HG02571 (cell line): ENCODE data around the gene RAB27B.
"Not testable (repeated sequence)": the region's sequence is repeated elsewhere in the genome, so short reads cannot be mapped to it uniquely, and the experiment has no call there.

ENCODE experiments used
- ATAC-seq: cut with Tn5 transposase; IDR thresholded peaks from one replicate; pipeline ENCODE4 v1.9.1; 2021; ENCODE audit warnings: mild to moderate bottlenecking, moderate library complexity; ENCODE audit not compliant: unreplicated experiment

Gene RAB27B

GRCh38 chr18:54828281-54828881, at the start of gene RAB27B:
RAB27B (plus strand) TSS chr18:54828477; CDS start chr18:54877586, 49,109 bp downstream.
- ATAC-seq, result no peak

DNA sequence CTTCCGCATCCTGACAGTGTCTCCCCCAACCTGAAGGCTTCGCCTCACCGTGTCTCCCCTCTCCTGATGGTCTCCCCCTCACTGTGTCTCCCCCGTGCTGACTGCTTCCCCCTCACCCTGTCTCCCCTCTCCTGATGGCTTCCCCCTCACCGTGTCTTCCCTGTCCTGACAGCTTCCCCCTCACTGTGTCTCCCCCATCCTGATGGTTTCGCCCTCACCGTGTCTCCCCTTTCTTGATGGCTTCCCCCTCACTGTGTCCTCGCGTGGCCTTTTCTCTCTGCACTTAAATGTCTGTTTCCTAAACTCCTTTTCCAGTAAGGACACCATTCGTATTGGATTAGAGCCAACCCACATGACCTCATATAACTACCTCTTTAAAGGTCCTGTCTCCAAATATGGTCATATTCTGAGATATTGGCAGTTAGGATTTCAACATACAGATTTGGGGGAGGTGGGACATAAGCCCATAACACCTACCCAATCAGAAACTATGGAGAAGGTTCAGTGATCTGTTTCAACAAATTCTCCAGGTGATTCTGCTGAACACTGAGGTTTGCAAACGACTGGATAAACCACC, 47.9 kb upstream of the RAB27B start:
- no peak for ATAC-seq

GRCh38 chr18:54780970-54781369, 47.3 kb upstream of the RAB27B start:
- ATAC-seq, result no peak

DNA sequence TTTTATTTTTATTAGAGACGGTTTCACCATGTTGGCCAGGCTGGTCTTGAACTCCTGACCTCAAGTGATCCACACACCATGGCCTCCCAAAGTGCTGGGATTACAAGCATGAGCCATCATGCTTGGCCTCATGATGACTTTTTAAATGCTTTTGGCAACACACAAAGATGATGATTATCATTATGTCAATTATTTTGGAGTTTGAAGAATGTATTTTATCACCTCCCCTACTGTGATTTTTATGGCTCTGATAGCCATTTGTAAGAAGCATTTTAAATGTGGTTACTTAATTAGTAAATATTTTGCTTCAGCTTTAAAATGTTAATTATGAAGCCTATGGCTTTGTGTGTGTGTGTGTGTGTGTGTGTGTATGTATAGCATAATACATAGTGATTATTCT, 45.1 kb upstream of the RAB27B start:
- ATAC-seq, result no peak

- ATAC-seq, result no peak
Measured at GRCh38 chr18:54786206-54786605, 42.1 kb upstream of the RAB27B start.

DNA sequence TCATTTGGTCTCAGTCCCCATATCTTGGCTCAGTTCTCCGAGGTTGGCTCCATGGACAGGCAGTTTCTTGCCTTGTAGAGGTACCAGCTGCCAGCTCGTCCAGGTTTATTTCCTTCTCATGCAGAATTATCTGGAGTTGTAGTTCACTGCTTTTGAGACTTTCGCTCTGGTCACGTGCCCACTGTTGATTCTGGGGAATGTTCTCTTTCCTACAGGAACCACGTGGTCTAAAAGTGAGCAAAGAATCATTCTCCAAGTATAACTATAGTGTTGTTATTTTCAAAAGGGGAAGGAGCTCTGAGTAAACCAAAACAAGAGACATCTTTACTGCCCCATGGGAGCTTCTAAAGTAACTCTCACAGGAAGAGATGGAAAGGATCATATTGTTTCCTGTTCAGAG, 41.2 kb upstream of the RAB27B start:
- no peak for ATAC-seq

DNA sequence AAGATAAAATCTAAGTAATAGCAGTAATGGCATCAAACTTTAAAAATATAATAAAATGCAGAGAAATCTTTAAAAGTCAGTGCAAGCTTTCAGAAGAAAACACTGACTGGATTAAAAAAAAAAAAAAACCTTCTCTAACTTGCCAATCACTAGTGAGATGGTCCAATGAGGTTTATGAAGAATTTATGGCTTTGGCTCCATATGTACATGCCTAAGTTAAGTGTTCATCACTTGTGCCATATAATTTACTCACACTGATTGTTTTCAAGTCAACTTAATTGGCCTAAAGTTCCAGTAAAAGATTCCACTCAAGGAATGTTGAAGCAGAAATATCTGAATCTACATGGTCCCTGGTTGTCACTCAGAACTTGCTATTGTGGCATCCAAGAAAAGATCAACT, 40.7 kb upstream of the RAB27B start:
- no peak for ATAC-seq

DNA sequence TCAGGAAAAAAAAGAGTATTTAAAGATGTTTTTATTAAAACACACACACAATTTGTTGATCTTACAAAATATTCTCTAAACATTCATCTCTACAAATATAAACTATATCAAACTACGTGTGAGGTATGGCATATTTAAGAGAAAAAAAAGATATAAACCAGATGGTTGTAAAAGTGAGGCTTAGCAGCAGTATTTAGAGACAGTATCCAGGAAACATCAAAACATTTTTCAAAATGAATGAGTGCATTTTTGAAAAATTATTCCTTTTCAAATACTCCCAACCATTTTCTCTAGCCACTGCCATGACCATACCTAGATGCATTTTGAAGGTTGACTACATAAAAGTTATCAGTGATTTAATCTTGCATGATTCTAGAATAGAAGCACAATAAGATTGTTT, 38.2 kb upstream of the RAB27B start:
- no peak for ATAC-seq

GRCh38 chr18:54791657-54792056, 36.6 kb upstream of the RAB27B start:
- ATAC-seq, result no peak

DNA sequence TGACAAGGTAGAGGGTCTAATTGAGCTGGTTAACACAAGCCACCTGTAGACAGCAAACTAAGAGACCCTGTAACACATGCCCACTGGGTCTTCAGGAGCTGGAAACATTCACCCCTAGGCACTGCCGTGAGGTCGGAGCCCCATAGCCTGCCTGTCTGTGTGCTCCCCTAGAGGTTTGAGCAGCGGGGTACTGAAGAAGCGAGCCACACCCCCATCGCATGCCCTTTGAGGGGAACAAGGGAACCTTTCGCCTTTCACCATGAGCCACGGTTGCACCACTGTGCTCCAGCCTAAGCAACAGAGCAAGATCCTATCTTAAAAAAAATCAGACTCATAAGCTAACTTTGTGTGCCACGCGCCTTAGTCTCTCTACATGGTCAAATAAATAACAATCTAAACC, 36.2 kb upstream of the RAB27B start:
- ATAC-seq, result no peak

GRCh38 chr18:54794823-54795222, 33.5 kb upstream of the RAB27B start:
- ATAC-seq, result no peak

DNA sequence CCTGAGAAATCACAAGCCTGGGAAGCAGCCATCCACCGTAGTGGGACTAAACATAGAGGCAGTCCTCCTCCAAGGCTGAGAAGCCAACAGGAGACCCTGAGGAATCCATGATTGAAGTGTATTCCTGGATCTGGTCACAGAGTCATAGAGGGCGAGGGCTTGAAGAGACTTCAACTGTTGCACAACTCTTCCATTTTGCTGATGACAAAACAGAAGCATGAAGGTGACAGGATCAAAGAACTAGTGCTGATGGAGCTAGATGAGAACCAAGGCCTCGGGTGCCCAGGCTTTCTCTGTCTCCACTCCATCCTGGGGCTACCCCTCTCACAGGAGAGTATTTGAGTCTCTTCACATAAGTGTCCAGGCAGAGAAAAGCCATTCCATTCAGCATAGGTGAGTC, 30.1 kb upstream of the RAB27B start:
- no peak for ATAC-seq

- ATAC-seq, result no peak
Measured at GRCh38 chr18:54801374-54801773, 26.9 kb upstream of the RAB27B start.

DNA sequence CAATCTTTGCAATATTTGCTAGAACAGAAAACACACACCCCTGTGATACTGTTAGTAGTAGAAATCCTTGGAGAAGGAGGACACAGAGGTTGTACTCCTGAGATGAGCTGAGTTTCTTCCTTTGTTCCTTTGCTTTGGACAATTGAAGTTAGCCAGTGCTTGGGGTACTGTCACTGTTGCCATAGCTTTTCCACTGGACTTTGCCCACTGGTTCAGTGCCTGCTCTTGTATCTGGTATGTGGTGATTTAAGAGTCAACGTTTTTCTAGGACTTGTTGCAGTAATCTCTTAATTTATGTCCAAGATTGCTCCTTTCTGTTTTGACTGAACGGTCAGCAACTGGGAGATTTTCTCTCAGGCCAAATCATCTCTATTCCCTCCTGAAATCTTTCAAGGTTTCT, 26.1 kb upstream of the RAB27B start:
- no peak for ATAC-seq

- no peak for ATAC-seq
Measured at GRCh38 chr18:54802686-54803395, 25.4 kb upstream of the RAB27B start.

DNA sequence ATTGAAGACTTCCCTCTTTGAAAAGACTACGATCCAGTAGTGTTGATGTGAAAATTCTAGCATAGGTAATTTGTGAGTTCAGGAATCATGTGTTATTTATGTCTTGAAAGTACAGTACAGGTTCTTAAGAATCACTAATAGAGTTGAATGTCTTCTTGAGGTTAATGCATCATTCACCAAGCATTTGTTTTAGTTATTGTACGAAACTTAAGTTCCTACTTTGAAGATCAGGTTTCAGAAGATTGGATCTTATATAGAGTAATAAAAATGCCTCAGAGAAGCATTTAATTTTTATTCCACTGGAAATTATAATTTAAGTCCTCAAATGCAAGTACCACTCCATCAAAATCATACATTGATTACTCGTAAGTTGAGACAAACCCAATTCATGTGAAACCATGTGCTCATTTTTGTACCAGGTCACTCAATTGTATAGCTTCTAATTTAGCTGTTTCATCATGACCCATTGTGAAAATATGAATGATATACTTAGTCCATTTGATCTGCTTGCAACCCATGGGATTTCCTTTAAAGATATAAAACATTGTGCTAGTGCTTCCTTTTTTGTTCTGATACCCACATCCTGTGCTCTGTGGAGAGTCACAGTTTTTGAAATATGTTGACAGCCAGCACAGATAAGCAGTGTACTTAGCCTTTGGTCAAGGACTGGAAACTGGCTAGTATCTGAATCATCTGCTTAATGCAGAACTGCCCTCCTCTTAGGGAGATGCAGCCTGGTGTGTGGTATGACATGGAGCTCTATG, 22.5 kb upstream of the RAB27B start:
- no peak for ATAC-seq

- no peak for ATAC-seq
Measured at GRCh38 chr18:54806526-54806925, 21.8 kb upstream of the RAB27B start.

- ATAC-seq, result no peak
Measured at GRCh38 chr18:54807303-54807702, 21.0 kb upstream of the RAB27B start.

GRCh38 chr18:54810662-54811061, 17.6 kb upstream of the RAB27B start:
- not testable (repeated sequence) for ATAC-seq

GRCh38 chr18:54812885-54813284, 15.4 kb upstream of the RAB27B start:
- ATAC-seq, result no peak

DNA sequence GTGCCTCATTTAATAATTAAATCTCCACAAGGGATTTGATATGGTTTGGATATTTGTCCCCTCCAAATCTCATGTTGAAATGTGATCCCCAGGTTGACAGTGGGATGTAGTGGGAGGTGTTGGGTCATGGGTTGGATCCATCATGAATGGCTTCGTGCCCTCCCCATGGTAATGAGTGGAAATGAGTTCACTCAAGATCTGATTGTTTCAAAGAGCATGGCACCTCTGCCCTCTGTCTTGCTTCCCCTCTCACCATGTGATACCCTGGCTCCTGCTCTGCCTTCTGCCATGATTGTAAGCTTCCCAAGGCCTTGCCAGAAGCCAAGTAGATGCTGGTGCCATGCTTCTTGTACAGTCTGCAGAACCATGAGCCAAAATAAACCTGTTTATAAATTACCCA, 15.0 kb upstream of the RAB27B start:
- no peak for ATAC-seq
